ENCODE results near the gene NAALADL2. TPM values are rescaled to one million over a fixed set of nuclear protein-coding genes. Genes with fewer than 3 reads are reported as not detected.

NAALADL2 gene
- total and polyA plus RNA-seq, 2 donors (not counting 1 experiment from before 2014, with no cell fraction given) = not detected

DNA sequence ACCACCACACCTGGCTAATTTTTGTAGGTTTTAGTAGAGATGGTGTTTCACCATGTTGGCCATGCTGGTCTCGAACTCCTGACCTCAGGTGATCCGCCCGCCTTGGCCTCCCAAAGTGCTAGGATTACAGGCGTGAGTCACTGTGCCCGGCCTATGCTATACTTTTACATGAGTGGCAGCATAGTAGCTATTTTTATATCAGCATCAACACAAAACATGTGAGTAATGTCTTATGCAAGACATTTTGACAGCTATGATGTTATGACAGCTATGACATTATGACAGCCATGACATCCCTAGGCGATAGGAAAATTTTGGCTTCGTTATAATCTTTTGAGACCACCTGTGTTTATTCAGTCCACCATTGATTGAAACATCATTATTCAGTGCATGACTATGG is 4.1 kb upstream of the NAALADL2 start:
- peaks cover 4% of the 10 kb centered on the region for H3K9me3 Mint-ChIP-seq (ENCODE audit: insufficient read depth)
- WGBS (ENCODE audit: insufficient coverage) = 100% methylated on average over 2 of the region's 7 CpGs
- H3K4me1 Mint-ChIP-seq = no peaks in the 10 kb centered on the region
- no peaks in the 10 kb centered on the region for H4K20me1 ChIP-seq (ENCODE audit: control insufficient read depth, insufficient read depth, low read length, poor library complexity, severe bottlenecking)
- H3K27me3 Mint-ChIP-seq = no peaks in the 10 kb centered on the region
- DNase-seq = no peak
- no peak overlapping the region for H3K4me3 Mint-ChIP-seq
- H3K36me3 ChIP-seq (replicated peaks in 1 of 2; ENCODE audit: control extremely low read depth in 1 of 2, control insufficient read depth in 1 of 2, extremely low read depth in 1 of 2, insufficient read depth in 2 of 2, low read length in 1 of 2) = no peaks in the 10 kb centered on the region
- TF ChIP-seq, protein P1, sequence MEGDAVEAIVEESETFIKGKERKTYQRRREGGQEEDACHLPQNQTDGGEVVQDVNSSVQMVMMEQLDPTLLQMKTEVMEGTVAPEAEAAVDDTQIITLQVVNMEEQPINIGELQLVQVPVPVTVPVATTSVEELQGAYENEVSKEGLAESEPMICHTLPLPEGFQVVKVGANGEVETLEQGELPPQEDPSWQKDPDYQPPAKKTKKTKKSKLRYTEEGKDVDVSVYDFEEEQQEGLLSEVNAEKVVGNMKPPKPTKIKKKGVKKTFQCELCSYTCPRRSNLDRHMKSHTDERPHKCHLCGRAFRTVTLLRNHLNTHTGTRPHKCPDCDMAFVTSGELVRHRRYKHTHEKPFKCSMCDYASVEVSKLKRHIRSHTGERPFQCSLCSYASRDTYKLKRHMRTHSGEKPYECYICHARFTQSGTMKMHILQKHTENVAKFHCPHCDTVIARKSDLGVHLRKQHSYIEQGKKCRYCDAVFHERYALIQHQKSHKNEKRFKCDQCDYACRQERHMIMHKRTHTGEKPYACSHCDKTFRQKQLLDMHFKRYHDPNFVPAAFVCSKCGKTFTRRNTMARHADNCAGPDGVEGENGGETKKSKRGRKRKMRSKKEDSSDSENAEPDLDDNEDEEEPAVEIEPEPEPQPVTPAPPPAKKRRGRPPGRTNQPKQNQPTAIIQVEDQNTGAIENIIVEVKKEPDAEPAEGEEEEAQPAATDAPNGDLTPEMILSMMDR (IDR thresholded peaks at IDR 0.05) = no peak
- TF ChIP-seq EZH2 (IDR thresholded peaks at IDR 0.05; ENCODE audit: borderline replicate concordance, insufficient read depth, low read depth, low read length, poor library complexity, severe bottlenecking) = no peak
- no peak overlapping the region for H3K4me3 ChIP-seq (ENCODE audit: control extremely low read depth in 1 of 5, extremely low read depth in 1 of 5, insufficient read depth in 1 of 5, low read depth in 2 of 5, low read length in 4 of 5)
- POLR2A ChIA-PET = no interaction called here
- no peak overlapping the region for H3K9ac ChIP-seq (ENCODE audit: low read length)
- intact Hi-C loops (cut with micrococcal nuclease) = no loop called here
- H3K27ac ChIP-seq (ENCODE audit: low read length in 2 of 2) = no peak overlapping the region
- H3K27me3 ChIP-seq (replicated peaks in 1 of 4; ENCODE audit: control extremely low read depth in 1 of 4, control insufficient read depth in 3 of 4, insufficient read depth in 4 of 4, low read length in 3 of 4) = no peaks in the 10 kb centered on the region
- CTCF ChIA-PET = no interaction called here
- peaks cover 0 to 2% (median 0%) of the 10 kb centered on the region in 3 donors for H3K9me3 ChIP-seq (ENCODE audit: control extremely low read depth in 1 of 3, control insufficient read depth in 2 of 3, insufficient read depth in 1 of 3, low read length in 2 of 3)
- H3K4me2 ChIP-seq (replicated peaks; ENCODE audit: low read depth, low read length, poor library complexity, severe bottlenecking) = no peak overlapping the region
- no peaks in the 10 kb centered on the region for H3K4me1 ChIP-seq (ENCODE audit: control insufficient read depth in 2 of 2, insufficient read depth in 2 of 2, low read length in 2 of 2)
- no peaks in the 10 kb centered on the region for H3K79me2 ChIP-seq (ENCODE audit: control insufficient read depth, insufficient read depth, low read length)
- H2AFZ ChIP-seq (ENCODE audit: insufficient read depth, low read depth, low read length, poor library complexity, severe bottlenecking) = no peak overlapping the region
- H3K27ac Mint-ChIP-seq = no peak overlapping the region
- ATAC-seq (ENCODE audit: low read depth) = no peak

DNA sequence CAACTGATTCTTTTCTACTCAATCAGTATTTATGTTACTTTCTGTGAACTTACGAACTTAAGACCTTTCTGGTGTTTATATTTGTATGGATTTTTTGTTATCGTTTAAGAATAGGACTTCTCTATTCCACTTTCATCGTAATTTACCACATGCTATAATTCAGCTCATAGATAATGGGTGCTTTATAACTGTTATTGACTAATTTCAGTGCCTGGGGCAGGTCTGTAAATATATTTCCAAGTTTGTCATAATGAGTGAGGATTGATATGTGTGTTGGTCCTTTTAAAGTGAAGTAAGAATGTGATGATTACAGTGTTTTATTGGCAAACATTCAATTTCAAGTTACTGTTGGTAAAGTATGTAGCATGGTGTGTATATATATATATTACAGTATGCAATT is 1.8 kb upstream of the NAALADL2 start:
- Histone ChIP-seq H3K4me1 (ENCODE audit: control insufficient read depth in 2 of 2, insufficient read depth in 2 of 2, low read length in 2 of 2) (no peaks in the 10 kb centered on the region), H3K27ac (ENCODE audit: low read length in 2 of 2) (no peak overlapping the region), H3K4me3 (ENCODE audit: control extremely low read depth in 1 of 5, extremely low read depth in 1 of 5, insufficient read depth in 1 of 5, low read depth in 2 of 5, low read length in 4 of 5) (no peak overlapping the region), H4K20me1 (ENCODE audit: control insufficient read depth, insufficient read depth, low read length, poor library complexity, severe bottlenecking) (no peaks in the 10 kb centered on the region), H3K79me2 (ENCODE audit: control insufficient read depth, insufficient read depth, low read length) (no peaks in the 10 kb centered on the region), H3K9ac (ENCODE audit: low read length) (no peak overlapping the region), H3K9me3 (ENCODE audit: control extremely low read depth in 1 of 3, control insufficient read depth in 2 of 3, insufficient read depth in 1 of 3, low read length in 2 of 3) (no peaks in the 10 kb centered on the region), H2AFZ (ENCODE audit: insufficient read depth, low read depth, low read length, poor library complexity, severe bottlenecking) (no peak overlapping the region), H3K36me3 (replicated peaks in 1 of 2; ENCODE audit: control extremely low read depth in 1 of 2, control insufficient read depth in 1 of 2, extremely low read depth in 1 of 2, insufficient read depth in 2 of 2, low read length in 1 of 2) (no peaks in the 10 kb centered on the region), H3K27me3 (replicated peaks in 1 of 4; ENCODE audit: control extremely low read depth in 1 of 4, control insufficient read depth in 3 of 4, insufficient read depth in 4 of 4, low read length in 3 of 4) (no peaks in the 10 kb centered on the region), H3K4me2 (replicated peaks; ENCODE audit: low read depth, low read length, poor library complexity, severe bottlenecking) (no peak overlapping the region)
- no peak for DNase-seq
- Mint-ChIP-seq H3K9me3 (ENCODE audit: insufficient read depth) (peaks cover 4% of the 10 kb centered on the region), H3K4me3 (no peak overlapping the region), H3K27me3 (no peaks in the 10 kb centered on the region), H3K27ac (no peak overlapping the region), H3K4me1 (no peaks in the 10 kb centered on the region)
- no peak for ATAC-seq (ENCODE audit: low read depth)
- no peak for TF ChIP-seq EZH2 (IDR thresholded peaks at IDR 0.05; ENCODE audit: borderline replicate concordance, insufficient read depth, low read depth, low read length, poor library complexity, severe bottlenecking)
- TF ChIP-seq, protein P1 (IDR thresholded peaks at IDR 0.05) = no peak
- POLR2A ChIA-PET = no interaction called here
- CTCF ChIA-PET = no interaction called here
- no CpG with 5 or more reads among the region's 3 CpGs for WGBS (ENCODE audit: insufficient coverage)
- intact Hi-C loops (cut with micrococcal nuclease) = no loop called here

All from B cell (primary cell).